Hepatocyte (in vitro differentiated cells): ENCODE data around the gene GPX2.

Source experiments
- CTCF ChIP-seq: fragments of 200-600 bp; sonication (generic); IDR thresholded peaks from 2 replicates; pipeline ENCODE4 v1.5.1; 2016; ENCODE audit warnings: antibody characterized with exemption, mild to moderate bottlenecking; ENCODE audit not compliant: poor library complexity
- EZH2 ChIP-seq: fragments of 200-600 bp; sonication (generic); IDR thresholded peaks from 2 replicates; pipeline ENCODE4 v1.6.1; 2016; ENCODE audit warnings: antibody characterized with exemption, mild to moderate bottlenecking, borderline replicate concordance
- EZH2phosphoT487 ChIP-seq: fragments of 200-600 bp; sonication (generic); IDR thresholded peaks from one replicate; pipeline ENCODE4 v1.6.1; 2018; ENCODE audit warnings: antibody characterized with exemption, mild to moderate bottlenecking, low read depth, moderate library complexity; ENCODE audit not compliant: unreplicated experiment, severe bottlenecking

GRCh38 chr14:64970041-64970440, 27.5 kb upstream of the GPX2 start:
- TF ChIP-seq CTCF: no peak
- TF ChIP-seq EZH2phosphoT487: no peak
- TF ChIP-seq EZH2: no peak
